HG03196 (cell line): ENCODE data around the gene RASAL2.

ENCODE experiments used
- ATAC-seq: cut with Tn5 transposase; IDR thresholded peaks from one replicate; pipeline ENCODE4 v1.9.1; 2021; ENCODE audit not compliant: unreplicated experiment

RASAL2 gene

GRCh38 chr1:178485541-178485981, 391.7 kb downstream of the RASAL2 start:
- no peak for ATAC-seq

GRCh38 chr1:178486100-178487069, 392.5 kb downstream of the RASAL2 start:
- no peak for ATAC-seq

- ATAC-seq: no peak
Measured at GRCh38 chr1:178487070-178487615, 393.2 kb downstream of the RASAL2 start.

- no peak for ATAC-seq
Measured at GRCh38 chr1:178488393-178488792, 394.5 kb downstream of the RASAL2 start.

- ATAC-seq: no peak
Measured at GRCh38 chr1:178489399-178489798, 395.5 kb downstream of the RASAL2 start.

- ATAC-seq: no peak
Measured at GRCh38 chr1:178490136-178490535, 396.2 kb downstream of the RASAL2 start.

GRCh38 chr1:178490967-178491366, 397.1 kb downstream of the RASAL2 start:
- no peak for ATAC-seq

GRCh38 chr1:178491721-178492120, 397.8 kb downstream of the RASAL2 start:
- no peak for ATAC-seq

GRCh38 chr1:178492341-178492740, 398.4 kb downstream of the RASAL2 start:
- no peak for ATAC-seq

GRCh38 chr1:178493301-178493741, 399.4 kb downstream of the RASAL2 start:
- no peak for ATAC-seq

- no peak for ATAC-seq
Measured at GRCh38 chr1:178494569-178494971, 400.7 kb downstream of the RASAL2 start.

GRCh38 chr1:178495158-178495557, 401.3 kb downstream of the RASAL2 start:
- ATAC-seq: no peak

GRCh38 chr1:178495741-178496409, 402.0 kb downstream of the RASAL2 start:
- ATAC-seq: no peak

- ATAC-seq: no peak
Measured at GRCh38 chr1:178496410-178497135, 402.7 kb downstream of the RASAL2 start, which contains the start of gene CLEC20A. Gene CLEC20A, minus strand, starts transcription at chr1:178496964. Its CDS starts 25 bp downstream, at chr1:178496939.

- no peak for ATAC-seq
Measured at GRCh38 chr1:178497903-178498478, 404.1 kb downstream of the RASAL2 start.

- no peak for ATAC-seq
Measured at GRCh38 chr1:178498896-178499675, 405.2 kb downstream of the RASAL2 start.

- ATAC-seq: no peak
Measured at GRCh38 chr1:178500091-178500770, 406.3 kb downstream of the RASAL2 start.

- no peak for ATAC-seq
Measured at GRCh38 chr1:178500936-178501554, 407.1 kb downstream of the RASAL2 start.
